ENCODE data around the gene CADM4.
A peak's percentile ranks its signal among the peaks of the same experiment; 100 is the strongest.
"Not testable (repeated sequence)": the region's sequence is repeated elsewhere in the genome, so short reads cannot be mapped to it uniquely, and the experiment has no call there.

Gene CADM4, protein sequence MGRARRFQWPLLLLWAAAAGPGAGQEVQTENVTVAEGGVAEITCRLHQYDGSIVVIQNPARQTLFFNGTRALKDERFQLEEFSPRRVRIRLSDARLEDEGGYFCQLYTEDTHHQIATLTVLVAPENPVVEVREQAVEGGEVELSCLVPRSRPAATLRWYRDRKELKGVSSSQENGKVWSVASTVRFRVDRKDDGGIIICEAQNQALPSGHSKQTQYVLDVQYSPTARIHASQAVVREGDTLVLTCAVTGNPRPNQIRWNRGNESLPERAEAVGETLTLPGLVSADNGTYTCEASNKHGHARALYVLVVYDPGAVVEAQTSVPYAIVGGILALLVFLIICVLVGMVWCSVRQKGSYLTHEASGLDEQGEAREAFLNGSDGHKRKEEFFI

DNA sequence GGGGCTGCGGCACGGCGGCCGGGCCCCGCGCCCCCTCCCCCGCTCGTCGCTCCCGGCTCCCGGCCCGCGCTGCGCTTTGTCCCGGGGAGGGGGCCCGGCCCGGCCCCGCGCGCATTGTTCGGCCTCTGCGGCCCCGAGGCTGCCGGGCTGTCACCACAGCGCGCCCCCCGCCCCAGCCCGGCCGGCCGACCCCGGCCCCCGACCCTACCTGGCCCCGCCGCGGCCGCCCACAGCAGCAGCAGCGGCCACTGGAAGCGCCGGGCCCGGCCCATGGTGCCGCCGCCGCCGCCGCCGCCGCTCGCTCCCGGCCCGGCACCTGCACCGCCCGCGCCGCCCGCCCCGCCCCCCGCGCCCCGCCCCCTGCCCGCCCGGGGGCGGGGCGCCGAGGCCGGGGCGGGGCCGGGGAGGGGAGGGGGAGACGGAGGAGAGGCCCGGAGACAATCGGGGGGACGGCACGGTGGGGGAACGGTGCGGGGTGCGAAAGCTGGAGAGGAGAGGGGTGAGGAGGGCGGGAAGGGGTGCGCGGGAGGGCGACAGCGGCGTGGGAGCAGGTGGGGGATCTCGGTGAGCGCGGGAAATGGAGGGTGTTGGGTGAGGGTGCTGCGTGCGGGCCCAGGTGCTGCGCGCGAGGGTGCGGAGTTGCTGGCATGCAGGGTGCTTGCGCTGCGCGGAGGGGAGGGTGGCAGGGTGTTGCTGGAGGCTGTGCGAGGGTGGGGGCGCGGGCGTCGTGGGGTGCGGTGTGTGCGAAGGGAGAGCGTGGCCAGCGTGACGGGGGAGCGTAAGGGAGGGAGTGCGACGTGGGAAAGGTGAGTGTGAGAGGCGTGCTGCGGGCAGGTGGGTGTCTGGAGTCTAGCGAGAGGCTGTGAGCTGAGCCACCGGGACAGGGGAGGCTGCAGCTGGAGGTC, at the start of gene CADM4:
TSS of gene CADM4 (minus strand) at position 332 of the 905 bp plus-strand sequence. CDS start at position 272, 60 bp downstream.
- peak; percentile 42 for DNase-seq

GRCh38 chr19:43688059-43688701, 48.5 kb upstream of the CADM4 start:
- DNase-seq: no peak

- DNase-seq: no peak
Measured at GRCh38 chr19:43687660-43687997, 48.0 kb upstream of the CADM4 start.

- DNase-seq: peak; percentile 55
Measured at GRCh38 chr19:43684326-43684725, 44.7 kb upstream of the CADM4 start.

DNA sequence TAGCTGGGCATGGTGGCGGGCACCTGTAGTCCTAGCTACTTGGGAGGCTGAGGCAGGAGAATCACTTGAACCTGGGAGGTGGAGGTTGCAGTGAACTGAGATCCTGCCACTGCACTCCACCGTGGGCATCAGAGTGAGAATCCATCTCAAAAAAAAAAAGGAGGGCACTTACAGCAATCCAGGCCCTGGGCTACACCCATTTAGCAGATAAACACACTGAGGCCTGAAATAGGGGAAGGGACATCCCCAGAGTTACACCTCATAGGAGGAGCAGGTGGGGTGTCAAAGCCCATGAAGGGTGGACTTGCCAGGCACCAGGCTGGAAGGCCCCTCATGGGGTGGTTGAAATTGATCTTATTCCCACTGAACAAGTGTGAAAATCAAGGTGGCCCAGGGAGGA, 44.3 kb upstream of the CADM4 start:
- no peak for DNase-seq

GRCh38 chr19:43682824-43683661, 43.4 kb upstream of the CADM4 start:
- peak; percentile 48 for DNase-seq

DNA sequence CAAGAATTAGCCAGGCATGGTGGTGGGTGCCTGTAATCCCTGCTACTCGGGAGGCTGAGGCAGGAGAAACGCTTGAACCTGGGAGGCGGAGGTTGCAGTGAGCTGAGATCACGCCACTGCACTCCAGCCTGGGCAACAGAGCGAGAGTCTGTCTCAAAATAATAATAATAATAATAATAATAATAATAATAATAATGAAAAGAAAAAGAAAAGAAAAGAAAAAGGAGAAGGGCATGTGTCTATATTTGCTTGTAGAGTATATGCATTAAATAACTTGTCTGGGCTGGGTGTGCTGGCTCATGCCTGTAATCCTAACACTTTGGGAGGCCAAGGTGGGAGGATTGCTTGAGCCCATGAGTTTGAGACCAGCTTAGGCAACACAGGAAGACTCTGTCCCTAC, 42.6 kb upstream of the CADM4 start:
- DNase-seq: not testable (repeated sequence)

DNA sequence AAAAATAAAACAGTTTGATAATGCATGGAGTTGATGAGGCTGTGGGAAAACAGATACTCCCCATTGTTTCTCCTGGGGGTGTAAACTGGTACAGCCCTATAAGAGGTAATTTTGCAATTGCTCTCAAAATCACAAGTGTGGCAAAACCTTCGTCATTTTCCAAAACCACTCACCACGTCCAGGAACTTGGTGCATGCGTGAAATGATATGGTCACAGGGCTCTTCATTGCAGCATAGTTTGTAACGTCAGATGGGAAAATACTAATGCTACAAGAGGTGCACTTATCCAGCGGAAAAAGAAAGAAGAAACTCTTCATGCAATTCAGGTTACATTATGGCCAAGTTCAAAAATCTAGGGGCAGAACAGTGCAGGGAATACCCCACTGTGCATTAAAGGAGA, 42.2 kb upstream of the CADM4 start:
- DNase-seq: peak; percentile 50

- no peak for DNase-seq
Measured at GRCh38 chr19:43678512-43679261, 39.0 kb upstream of the CADM4 start.

- no peak for DNase-seq
Measured at GRCh38 chr19:43675906-43676305, 36.3 kb upstream of the CADM4 start.

DNA sequence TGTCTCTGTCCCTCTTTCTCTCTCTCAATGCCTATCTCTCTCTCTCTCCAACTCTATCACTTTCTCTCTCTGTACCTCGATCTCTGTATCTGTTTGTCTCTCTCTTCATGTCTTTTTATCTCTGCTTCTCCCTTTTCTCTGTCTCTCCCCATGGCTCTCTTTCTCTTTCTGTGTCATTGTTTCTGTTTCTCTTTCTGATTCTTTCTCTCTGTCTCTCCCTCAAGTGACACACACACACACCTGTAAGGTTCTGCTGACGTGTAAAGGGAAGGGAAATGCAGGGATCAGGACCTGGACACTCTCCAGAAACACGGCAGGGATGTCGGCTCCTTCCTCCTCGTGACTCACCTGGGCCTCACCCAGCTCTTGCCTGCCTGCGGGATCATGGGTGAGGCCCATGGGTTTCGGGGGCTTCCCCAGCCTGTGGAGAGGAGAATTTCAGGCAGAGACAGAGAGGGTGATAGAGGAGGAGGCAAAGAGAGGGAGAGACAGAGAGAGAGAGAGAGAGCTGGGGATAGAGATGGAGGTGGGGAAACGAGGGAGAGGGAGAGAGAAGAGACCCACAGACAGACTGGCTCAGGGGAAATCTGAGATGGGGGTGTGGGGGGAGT, 35.7 kb upstream of the CADM4 start:
- no peak for DNase-seq

DNA sequence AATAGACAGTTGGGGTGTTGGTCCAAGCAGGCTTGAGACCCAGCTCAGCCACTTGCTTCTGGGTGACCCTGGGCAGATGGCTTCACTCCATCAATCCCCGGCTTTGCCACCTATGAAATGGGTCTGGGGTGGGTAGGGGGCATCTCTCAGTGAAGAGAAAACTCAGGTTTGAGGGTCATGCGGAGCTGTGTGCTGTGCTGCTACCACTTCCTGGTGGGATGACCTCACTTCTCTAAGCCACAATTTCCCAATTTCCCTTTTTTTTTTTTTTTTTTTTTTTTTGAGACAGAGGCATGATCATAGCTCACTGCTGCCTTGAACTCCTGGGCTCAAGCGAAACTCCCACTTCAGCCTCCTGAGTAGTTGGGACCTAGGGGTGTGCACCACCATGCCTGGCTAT, 34.9 kb upstream of the CADM4 start:
- peak; percentile 67 for DNase-seq

GRCh38 chr19:43674183-43674582, 34.5 kb upstream of the CADM4 start:
- peak; percentile 15 for DNase-seq

DNA sequence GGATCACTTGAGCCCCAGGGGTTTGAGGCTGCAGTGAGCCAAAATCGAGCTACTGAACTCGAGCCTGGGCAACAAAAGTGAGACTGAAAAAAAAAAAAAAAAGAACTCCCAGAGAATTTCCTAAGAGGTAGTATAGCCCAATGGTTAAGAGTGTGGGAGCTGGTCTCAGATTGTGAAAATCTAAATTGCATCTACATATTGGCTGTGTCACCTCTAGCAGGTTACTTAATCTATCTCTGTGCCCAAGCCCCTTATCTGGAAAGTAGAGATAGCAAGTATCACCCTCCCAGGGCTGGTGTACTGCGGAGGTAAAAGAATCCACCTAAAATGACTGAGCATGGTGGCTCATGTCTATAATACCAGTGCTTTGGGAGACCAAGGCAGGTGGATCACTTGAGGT, 34.0 kb upstream of the CADM4 start:
- DNase-seq: no peak

GRCh38 chr19:43672061-43672679, 32.5 kb upstream of the CADM4 start:
- DNase-seq: no peak

GRCh38 chr19:43668406-43669109, 28.9 kb upstream of the CADM4 start:
- peak; percentile 100 for DNase-seq

DNA sequence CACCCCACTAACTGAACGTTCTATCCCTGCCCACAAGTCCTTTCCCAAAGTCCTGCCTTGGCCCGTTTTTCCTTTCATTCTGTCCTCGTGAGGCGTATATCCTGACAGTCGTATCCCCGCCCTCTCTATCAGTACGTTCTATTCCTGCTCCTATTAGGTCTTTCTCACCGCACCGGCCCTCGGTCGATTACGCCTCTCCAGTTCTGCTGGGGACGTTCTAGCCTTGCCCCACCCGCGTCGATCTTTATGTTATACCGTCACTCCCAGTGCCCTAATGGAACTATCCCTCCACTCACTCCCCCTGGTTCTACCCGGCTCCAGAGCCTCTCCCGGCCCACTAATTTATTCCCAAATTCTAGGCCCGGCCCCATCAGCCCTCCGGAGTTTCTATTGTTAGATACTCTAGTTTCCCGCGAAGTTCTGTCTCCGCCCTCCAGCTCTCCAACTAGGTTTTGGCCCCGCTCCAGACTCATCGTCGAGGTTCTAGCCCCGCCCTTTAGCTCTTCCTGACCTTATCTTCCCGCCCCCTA, 28.3 kb upstream of the CADM4 start:
- DNase-seq: no peak

- DNase-seq: no peak
Measured at GRCh38 chr19:43667126-43667875, 27.7 kb upstream of the CADM4 start.

GRCh38 chr19:43664018-43664417, 24.4 kb upstream of the CADM4 start:
- DNase-seq: peak; percentile 73

All from hematopoietic multipotent progenitor cell treated with erythropoietin and hydrocortisone succinate and interleukin-3 and kit ligand, for 4 days (in vitro differentiated cells).